ENCODE measurements around the gene PLEKHG5. TPM values are rescaled to one million over a fixed set of nuclear protein-coding genes. Genes with fewer than 3 reads are reported as not detected.

Gene PLEKHG5, protein sequence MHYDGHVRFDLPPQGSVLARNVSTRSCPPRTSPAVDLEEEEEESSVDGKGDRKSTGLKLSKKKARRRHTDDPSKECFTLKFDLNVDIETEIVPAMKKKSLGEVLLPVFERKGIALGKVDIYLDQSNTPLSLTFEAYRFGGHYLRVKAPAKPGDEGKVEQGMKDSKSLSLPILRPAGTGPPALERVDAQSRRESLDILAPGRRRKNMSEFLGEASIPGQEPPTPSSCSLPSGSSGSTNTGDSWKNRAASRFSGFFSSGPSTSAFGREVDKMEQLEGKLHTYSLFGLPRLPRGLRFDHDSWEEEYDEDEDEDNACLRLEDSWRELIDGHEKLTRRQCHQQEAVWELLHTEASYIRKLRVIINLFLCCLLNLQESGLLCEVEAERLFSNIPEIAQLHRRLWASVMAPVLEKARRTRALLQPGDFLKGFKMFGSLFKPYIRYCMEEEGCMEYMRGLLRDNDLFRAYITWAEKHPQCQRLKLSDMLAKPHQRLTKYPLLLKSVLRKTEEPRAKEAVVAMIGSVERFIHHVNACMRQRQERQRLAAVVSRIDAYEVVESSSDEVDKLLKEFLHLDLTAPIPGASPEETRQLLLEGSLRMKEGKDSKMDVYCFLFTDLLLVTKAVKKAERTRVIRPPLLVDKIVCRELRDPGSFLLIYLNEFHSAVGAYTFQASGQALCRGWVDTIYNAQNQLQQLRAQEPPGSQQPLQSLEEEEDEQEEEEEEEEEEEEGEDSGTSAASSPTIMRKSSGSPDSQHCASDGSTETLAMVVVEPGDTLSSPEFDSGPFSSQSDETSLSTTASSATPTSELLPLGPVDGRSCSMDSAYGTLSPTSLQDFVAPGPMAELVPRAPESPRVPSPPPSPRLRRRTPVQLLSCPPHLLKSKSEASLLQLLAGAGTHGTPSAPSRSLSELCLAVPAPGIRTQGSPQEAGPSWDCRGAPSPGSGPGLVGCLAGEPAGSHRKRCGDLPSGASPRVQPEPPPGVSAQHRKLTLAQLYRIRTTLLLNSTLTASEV
- 39.0 and 43.3 TPM in 2 replicates for total RNA-seq

DNA sequence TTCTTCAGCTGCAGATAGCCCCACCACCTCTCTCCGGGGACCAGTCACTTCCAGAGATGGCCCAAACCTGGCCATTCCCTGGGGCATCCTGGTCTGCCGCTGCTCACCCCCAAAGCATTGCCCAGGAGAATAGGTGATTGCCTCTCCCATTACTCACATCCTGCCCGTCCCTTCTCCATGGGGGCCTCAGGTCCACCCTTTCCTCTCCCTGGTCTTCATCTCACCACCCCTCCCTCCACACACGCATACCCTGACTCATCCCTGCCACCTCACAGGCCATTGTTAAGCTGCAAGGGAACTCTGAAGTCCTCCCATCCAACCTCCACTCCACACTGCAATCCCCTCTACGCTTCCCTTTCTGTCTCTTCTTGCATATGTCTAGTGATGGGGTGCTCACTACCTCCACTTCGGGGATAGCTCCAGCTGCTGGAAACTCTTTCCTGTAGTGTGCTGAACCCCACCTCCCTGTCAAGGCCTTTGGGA is at the start of gene PLEKHG5:
Gene PLEKHG5, minus strand, starts transcription at position 188 of the 483 bp plus-strand sequence. CDS start 14,096 bp downstream, outside the sequence.

DNA sequence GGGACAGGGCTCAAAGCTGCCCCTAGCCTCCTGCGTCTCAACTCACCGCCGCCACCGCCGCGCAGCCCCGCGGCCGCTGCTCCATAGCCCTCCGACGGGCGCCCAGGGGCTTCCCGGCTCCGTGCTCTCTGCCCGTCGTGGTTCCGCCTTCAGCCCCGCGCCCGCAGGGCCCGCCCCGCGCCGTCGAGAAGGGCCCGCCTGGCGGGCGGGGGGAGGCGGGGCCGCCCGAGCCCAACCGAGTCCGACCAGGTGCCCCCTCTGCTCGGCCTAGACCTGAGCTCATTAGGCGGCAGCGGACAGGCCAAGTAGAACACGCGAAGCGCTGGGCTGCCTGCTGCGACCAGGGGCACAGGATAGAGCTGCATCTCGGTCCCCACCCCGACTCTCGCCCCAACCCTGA is 25.4 kb downstream of the PLEKHG5 start, which contains the start of gene TNFRSF25:
Gene TNFRSF25, minus strand, starts transcription at position 151 of the 400 bp plus-strand sequence. Its CDS starts 66 bp downstream, at position 85.

DNA sequence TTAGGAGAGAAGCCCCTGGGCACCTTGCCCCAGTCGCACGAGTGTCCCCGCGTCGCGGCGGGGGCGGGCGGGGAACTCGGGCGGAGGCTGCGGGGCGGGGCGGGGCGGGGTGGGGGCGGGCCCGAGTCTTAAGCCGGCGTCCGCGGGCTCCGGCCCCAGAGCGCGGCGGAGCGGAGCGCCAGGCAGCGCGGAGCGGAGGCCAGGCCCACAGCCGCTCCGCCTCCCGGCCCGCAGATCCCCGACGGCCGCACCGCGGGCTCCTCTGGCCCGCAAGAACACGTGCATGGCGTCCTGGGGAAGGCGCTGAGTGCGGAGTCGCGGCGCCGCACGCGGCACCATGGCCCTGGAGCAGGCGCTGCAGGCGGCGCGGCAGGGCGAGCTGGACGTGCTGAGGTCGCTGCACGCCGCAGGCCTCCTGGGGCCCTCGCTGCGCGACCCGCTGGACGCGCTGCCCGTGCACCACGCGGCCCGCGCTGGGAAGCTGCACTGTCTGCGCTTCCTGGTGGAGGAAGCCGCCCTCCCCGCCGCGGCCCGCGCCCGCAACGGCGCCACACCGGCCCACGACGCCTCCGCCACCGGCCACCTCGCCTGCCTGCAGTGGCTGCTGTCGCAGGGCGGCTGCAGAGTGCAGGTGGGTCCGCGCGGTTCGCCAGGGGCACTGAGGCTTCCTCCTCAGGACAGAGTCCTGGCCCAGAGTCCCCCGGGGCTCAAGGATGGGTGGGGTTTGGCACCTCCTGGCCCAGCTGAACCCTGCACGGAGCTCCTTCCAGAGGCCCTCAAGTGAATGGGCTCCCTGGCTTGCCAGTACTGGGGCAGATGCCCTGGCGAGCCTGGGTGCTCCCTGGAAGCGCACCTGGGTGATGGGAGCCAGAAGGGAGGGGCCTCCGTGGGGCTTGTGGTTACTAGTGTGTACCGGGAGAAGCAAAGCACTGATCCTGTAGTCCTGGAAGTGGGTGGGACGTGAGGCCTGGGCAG is 66.6 kb downstream of the PLEKHG5 start, which contains the start of gene ESPN:
Gene ESPN, plus strand, starts transcription at position 158 of the 975 bp plus-strand sequence. Its CDS starts 180 bp downstream, at position 338.

DNA sequence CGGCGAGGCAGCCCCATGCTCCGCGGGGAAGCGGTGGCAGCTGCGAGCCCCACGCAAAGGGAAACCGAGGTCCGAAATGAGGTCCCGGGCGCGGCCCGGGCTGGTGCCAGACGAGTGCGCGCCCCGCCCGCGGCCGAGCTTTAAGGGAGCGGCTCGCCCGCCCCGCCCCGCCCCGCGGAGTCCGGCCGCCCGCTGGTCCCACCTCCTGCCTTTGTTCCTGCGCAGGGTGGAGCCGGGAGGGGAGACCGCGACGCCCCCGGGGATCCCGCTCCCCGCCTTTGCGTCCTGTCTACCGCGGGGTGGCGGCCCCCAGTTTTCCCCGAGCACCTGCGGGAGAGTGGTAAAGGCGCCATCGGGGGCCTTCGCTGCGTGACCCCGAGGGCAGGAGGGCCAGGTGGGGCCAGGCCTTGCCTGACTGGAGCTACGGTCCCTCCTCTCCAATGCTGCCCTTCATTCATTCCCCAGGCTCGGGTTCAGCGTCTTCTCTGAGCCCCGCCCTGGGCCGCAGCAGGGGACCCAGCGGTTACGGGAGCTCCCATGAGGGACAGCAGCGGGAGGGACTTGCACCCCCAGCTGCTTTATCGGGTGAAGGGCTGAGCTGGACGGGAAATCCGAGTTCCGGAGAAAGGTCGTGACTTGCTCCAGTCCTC is 71.5 kb downstream of the PLEKHG5 start, which contains the start of gene HES2:
Gene HES2, minus strand, starts transcription at position 116 of the 650 bp plus-strand sequence. Its CDS starts 99 bp downstream, at position 17.

Small RNA genes lying within 50 kb of the gene (small RNA-seq; reads per million reads assigned to genes)
- gene MIR4252 = not detected
- gene RNU6-731P = not detected

Other genes starting within 250 kb of the PLEKHG5 start
- not detected in 2 replicates for gene HES3, start 247.5 kb downstream of the PLEKHG5 start, total RNA-seq
- 1.1 and 1.5 TPM in 2 replicates for gene GPR153, start 230.6 kb downstream of the PLEKHG5 start, total RNA-seq
- 54.7 and 68.6 TPM in 2 replicates for gene ACOT7, start 97.9 kb downstream of the PLEKHG5 start, total RNA-seq
- 32.6 and 40.6 TPM in 2 replicates for gene HES2, start 71.7 kb downstream of the PLEKHG5 start, total RNA-seq
- 0.65 and 1.1 TPM in 2 replicates for gene ESPN, start 66.9 kb downstream of the PLEKHG5 start, total RNA-seq
- gene TNFRSF25, start 25.5 kb downstream of the PLEKHG5 start, total RNA-seq = 15.2 and 15.4 TPM in 2 replicates
- 53.6 and 66.2 TPM in 2 replicates for gene NOL9, start 62.8 kb upstream of the PLEKHG5 start, total RNA-seq
- 0.07 TPM in 1 of 2 replicates, not detected in the other for gene TAS1R1, start 63.6 kb upstream of the PLEKHG5 start, total RNA-seq
- 7.8 and 10.1 TPM in 2 replicates for gene ZBTB48, start 88.3 kb upstream of the PLEKHG5 start, total RNA-seq
- gene KLHL21, start 111.2 kb upstream of the PLEKHG5 start, total RNA-seq = 28.3 and 31.5 TPM in 2 replicates
- 10.4 and 11.6 TPM in 2 replicates for gene PHF13, start 122.1 kb upstream of the PLEKHG5 start, total RNA-seq
- gene THAP3, start 133.2 kb upstream of the PLEKHG5 start, total RNA-seq = 11.9 and 12.0 TPM in 2 replicates
- gene DNAJC11, start 210.1 kb upstream of the PLEKHG5 start, total RNA-seq = 54.1 and 56.3 TPM in 2 replicates